GM12878 (cell line): ENCODE measurements around the gene ERC2.

Experiments
- JUND ChIP-seq: IDR thresholded peaks from 2 replicates; pipeline ENCODE4 v1.6.1; 2012; ENCODE audit warnings: low read depth, mild to moderate bottlenecking, low read length, improper control_type of control experiment, moderate library complexity
- MXI1 ChIP-seq: fragments of 150-350 bp; IDR thresholded peaks from 2 replicates; pipeline ENCODE4 v1.6.1; 2011; ENCODE audit warnings: low read depth, mild to moderate bottlenecking, inconsistent platforms, low read length, improper control_type of control experiment
- NFIC ChIP-seq: IDR thresholded peaks from 2 replicates; pipeline ENCODE4 v1.6.1; 2012; ENCODE audit warnings: low read depth, mild to moderate bottlenecking, inconsistent platforms, low read length, moderate library complexity
- NR2C2 ChIP-seq: IDR thresholded peaks from 2 replicates; pipeline ENCODE4 v1.6.1; 2011; ENCODE audit warnings: borderline replicate concordance, low read depth; ENCODE audit not compliant: control insufficient read depth, insufficient read length
- POLR2A ChIP-seq: IDR thresholded peaks from 2 replicates; pipeline ENCODE4 v1.6.1; 2011; ENCODE audit warnings: low read depth, mild to moderate bottlenecking, low read length
- RB1 ChIP-seq: fragments of 450-650 bp; formaldehyde crosslinking; IDR thresholded peaks from 2 replicates; pipeline ENCODE4 v1.6.1; 2017; ENCODE audit warnings: mild to moderate bottlenecking, borderline replicate concordance
- TF ChIP-seq, protein P1 (sequence below), 3 experiments: IDR thresholded peaks in 2 of 3; conservative IDR thresholded peaks in 1 of 3; 2 replicates each; pipeline ENCODE4 v1.5.1; 2011; ENCODE audit warnings: low read depth in 3 of 3, low read length in 3 of 3, mild to moderate bottlenecking in 3 of 3, control low read depth in 2 of 3, moderate library complexity in 2 of 3, inconsistent platforms in 1 of 3, mixed read lengths in 1 of 3; ENCODE audit not compliant: control insufficient read depth in 2 of 3, insufficient read depth in 1 of 3; ENCODE audit errors: extremely low read depth in 1 of 3
- TF ChIP-seq, protein P2 (sequence below): fragments of 450-650 bp; IDR thresholded peaks from 2 replicates; pipeline ENCODE4 v1.6.1; 2017; ENCODE audit warnings: mild to moderate bottlenecking
- TF ChIP-seq, protein P3 (sequence below): fragments of 450-650 bp; IDR thresholded peaks from 2 replicates; pipeline ENCODE4 v1.6.1; 2017; ENCODE audit warnings: mild to moderate bottlenecking, moderate library complexity

DNA sequence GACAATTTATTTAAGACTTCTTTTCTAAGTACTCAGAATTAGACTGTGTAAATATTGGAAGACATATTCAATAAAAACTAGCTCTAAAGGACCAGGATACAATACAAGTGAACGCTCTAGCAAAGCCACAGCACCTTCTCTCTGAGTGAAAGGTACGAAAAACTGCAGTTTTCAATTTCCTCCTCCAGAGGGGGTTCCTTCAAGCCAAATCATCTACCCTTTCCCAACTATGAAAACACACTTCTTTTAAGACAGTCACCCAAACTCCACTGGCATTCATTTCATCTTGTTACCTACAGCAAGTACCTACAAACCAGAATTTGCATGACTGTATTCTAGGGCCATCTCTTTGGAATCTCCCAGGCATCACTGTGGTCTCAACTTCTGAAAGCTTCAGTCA, 165.8 kb downstream of the ERC2 start:
- TF ChIP-seq, protein P1, sequence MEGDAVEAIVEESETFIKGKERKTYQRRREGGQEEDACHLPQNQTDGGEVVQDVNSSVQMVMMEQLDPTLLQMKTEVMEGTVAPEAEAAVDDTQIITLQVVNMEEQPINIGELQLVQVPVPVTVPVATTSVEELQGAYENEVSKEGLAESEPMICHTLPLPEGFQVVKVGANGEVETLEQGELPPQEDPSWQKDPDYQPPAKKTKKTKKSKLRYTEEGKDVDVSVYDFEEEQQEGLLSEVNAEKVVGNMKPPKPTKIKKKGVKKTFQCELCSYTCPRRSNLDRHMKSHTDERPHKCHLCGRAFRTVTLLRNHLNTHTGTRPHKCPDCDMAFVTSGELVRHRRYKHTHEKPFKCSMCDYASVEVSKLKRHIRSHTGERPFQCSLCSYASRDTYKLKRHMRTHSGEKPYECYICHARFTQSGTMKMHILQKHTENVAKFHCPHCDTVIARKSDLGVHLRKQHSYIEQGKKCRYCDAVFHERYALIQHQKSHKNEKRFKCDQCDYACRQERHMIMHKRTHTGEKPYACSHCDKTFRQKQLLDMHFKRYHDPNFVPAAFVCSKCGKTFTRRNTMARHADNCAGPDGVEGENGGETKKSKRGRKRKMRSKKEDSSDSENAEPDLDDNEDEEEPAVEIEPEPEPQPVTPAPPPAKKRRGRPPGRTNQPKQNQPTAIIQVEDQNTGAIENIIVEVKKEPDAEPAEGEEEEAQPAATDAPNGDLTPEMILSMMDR (IDR thresholded peaks at IDR 0.05 in 2 of 3, conservative IDR thresholded peaks at IDR 0.05 in 1 of 3; ENCODE audit: control insufficient read depth in 2 of 3, extremely low read depth in 1 of 3, insufficient read depth in 1 of 3, low read depth in 3 of 3, low read length in 3 of 3), result peak; percentile 13 to 21 (median 17); a peak in 2 of 6 replicates
- no peak for TF ChIP-seq NR2C2
- TF ChIP-seq, protein P2, sequence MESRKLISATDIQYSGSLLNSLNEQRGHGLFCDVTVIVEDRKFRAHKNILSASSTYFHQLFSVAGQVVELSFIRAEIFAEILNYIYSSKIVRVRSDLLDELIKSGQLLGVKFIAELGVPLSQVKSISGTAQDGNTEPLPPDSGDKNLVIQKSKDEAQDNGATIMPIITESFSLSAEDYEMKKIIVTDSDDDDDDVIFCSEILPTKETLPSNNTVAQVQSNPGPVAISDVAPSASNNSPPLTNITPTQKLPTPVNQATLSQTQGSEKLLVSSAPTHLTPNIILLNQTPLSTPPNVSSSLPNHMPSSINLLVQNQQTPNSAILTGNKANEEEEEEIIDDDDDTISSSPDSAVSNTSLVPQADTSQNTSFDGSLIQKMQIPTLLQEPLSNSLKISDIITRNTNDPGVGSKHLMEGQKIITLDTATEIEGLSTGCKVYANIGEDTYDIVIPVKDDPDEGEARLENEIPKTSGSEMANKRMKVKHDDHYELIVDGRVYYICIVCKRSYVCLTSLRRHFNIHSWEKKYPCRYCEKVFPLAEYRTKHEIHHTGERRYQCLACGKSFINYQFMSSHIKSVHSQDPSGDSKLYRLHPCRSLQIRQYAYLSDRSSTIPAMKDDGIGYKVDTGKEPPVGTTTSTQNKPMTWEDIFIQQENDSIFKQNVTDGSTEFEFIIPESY, result no peak
- no peak for TF ChIP-seq JUND
- TF ChIP-seq MXI1, result no peak
- TF ChIP-seq NFIC, result no peak
- TF ChIP-seq POLR2A, result no peak
- TF ChIP-seq, protein P3, sequence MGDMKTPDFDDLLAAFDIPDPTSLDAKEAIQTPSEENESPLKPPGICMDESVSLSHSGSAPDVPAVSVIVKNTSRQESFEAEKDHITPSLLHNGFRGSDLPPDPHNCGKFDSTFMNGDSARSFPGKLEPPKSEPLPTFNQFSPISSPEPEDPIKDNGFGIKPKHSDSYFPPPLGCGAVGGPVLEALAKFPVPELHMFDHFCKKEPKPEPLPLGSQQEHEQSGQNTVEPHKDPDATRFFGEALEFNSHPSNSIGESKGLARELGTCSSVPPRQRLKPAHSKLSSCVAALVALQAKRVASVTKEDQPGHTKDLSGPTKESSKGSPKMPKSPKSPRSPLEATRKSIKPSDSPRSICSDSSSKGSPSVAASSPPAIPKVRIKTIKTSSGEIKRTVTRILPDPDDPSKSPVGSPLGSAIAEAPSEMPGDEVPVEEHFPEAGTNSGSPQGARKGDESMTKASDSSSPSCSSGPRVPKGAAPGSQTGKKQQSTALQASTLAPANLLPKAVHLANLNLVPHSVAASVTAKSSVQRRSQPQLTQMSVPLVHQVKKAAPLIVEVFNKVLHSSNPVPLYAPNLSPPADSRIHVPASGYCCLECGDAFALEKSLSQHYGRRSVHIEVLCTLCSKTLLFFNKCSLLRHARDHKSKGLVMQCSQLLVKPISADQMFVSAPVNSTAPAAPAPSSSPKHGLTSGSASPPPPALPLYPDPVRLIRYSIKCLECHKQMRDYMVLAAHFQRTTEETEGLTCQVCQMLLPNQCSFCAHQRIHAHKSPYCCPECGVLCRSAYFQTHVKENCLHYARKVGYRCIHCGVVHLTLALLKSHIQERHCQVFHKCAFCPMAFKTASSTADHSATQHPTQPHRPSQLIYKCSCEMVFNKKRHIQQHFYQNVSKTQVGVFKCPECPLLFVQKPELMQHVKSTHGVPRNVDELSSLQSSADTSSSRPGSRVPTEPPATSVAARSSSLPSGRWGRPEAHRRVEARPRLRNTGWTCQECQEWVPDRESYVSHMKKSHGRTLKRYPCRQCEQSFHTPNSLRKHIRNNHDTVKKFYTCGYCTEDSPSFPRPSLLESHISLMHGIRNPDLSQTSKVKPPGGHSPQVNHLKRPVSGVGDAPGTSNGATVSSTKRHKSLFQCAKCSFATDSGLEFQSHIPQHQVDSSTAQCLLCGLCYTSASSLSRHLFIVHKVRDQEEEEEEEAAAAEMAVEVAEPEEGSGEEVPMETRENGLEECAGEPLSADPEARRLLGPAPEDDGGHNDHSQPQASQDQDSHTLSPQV, result no peak
- TF ChIP-seq RB1, result no peak
